Stimulated activated CD4-positive, alpha-beta T cell treated with anti-CD3 and anti-CD28 coated beads, Interleukin-1b, Interleukin-23, amount 100 ng/mL, for 48 hours (primary cell): ENCODE results near the gene TMEM131L.
"Not testable (repeated sequence)": the region's sequence is repeated elsewhere in the genome, so short reads cannot be mapped to it uniquely, and the experiment has no call there.

Experiments used
- DNase-seq: peaks from one replicate; pipeline ENCODE4 v3.0.0-alpha.2; 2020

The TMEM131L gene

DNA sequence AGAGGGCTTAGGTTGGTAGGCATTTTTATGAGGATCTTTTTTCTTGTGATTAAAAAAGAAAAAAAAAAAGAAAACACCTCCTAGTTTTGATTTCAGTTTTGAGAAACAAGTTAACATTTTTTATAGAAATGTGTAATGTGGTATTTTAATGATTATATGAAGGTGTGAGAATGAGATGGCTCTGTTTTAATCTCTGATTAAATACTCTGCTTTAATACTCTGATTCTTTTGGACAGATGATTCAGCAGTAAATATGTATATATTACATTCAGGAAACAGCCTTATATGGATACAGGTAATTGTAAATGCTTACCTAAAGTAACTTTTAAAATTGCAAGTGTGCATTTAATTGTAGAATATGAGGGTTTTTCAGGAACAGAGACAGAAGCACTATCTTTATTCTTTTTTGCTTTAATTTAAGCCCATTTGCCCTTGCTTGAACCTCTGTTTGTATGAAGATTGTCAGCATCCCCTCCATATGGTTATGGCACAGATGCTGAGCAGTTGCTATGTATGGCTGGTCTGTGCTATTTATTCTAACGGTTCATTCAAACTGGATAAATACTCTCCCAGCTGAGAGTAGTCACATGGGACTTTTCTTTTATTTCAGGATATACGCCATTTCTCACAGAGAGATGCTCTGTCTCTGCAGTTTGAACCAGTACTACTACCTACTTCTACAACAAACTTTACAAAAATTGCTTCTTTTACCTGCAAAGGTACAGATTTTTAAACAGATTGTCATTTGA lies 117.0 kb downstream of the TMEM131L start:
- DNase-seq: no peak

DNA sequence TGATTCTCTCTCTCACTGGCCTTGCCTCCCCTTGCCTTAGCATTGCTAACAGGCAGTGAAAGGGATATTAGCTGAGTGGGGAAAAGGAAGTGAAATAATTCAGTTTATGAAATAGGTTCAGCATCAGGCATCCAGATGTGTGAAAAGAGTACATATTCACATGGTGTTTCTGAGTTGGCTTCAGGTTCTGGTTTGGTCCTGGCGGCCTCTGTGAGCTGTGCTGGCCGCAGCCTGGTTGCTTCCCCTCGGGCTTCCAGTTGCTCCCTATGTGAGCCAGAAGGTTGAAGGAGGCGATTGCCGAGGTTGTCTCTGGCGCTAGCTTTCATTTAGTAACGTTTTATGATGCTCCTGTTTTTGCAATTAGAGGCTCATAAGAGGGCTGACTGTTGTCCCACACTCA lies 118.9 kb downstream of the TMEM131L start:
- DNase-seq: no peak

DNA sequence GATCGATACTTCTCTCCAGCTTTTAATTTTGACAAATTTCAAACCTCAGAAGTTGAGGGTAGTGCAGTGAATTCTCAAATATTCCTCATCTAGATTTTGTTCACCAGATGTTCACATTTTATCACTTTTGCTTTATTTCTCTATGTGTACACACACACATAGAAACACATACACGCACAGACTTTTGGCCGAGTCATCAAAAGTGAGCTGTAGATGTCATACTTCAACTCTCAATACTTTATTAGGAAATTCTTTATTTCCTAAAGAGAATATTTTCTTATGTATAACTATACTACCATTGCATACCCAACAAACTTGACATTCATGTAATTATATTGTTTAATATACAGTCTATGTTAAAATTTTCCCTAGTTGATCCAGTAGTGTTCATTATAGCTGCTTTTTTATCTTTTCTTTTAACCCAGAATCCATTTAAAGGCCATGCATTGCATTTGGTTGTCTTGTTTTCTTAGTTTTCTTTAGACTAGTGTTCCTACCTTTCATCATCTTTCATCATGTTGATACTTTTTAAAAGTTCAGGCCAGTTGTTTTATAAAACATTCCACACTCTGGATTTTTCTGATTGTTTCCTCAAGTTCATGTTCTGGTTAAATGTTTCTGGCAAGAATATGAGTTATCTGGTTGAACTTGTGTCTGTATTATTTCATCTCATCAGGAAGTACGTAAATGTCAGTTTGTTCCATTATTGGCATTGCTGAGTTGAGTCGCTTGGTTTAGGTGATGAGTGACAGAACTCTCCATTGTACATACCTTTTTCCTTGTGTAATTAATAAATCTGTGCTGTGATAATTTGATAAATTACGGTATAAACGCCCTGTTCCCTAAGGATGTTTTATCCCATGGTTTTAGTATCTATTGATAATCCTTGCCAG lies 123.8 kb downstream of the TMEM131L start:
- no peak for DNase-seq

DNA sequence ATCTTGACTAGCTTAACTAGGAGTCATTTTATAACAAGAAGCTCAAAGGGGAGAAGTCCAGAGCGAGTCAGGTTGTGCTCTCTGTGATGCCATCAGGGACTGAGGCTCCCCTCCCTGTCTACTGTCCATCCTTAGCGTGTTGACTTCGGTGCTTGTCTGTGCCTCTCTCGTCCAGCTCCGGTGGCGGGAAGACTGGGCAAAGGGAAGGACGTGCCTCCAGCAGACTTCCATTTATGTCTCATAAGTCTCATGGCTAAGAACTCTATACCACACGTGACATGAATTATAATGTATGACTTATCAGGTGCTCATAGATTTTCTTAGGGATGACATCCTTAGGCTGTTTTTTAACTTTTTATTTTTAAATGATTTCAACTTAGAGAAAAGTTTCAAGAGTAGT lies 125.3 kb downstream of the TMEM131L start:
- no peak for DNase-seq

DNA sequence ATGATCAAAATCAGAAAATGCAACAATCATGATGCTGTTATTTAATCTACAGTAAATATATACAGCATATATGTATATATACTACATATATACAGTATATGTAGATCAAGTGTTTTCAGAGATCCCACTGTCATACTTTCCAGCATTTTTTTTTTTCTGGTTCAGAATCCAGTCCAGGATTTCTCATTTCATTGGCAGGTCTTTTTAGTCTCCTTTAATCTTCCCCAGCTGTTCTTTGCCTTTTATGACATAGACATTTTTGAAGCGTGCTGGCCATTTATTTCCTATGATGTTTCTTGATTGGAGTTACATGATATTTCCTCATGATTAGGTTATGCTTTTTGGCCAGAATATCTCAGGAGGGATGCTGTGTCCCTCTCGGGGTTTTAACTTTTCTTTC lies 125.9 kb downstream of the TMEM131L start:
- no peak for DNase-seq

DNA sequence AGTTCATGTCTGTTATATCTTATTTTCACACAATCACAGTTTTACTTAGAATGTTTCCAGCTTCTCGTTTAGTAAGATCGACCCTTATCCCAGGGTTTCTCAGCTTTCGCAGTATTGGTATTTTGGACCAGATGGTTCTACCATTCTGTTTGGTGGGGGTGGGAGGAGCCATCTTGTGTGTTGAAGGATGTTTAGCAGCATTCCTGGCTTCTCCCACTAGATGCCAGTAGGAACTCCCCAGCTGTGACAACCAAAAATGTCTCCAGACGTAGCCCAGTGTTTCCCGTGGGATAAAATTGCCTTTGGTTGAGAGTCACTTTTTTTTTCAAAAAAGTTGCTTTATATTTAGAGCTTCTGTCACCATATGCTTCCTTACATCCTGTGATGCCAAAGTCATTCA lies 127.0 kb downstream of the TMEM131L start:
- DNase-seq: no peak

DNA sequence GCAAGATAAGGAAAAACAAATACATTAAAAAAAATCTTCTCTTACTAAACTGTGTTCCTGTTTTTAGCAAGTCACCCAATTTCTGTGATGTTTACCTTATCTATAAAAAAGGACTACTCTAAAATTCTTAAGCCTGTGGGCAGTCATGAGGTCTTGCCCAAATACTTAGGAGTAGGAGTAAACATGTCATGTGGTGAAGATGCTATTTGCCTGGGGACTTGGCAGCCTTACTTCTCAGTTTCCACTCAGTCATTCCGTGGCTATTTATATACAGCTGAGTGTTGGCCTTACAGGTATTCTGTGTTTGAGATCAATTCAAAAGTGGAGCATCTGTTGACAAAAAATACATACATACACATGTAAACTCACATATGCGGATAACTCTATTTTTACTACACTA lies 128.1 kb downstream of the TMEM131L start:
- DNase-seq: no peak

DNA sequence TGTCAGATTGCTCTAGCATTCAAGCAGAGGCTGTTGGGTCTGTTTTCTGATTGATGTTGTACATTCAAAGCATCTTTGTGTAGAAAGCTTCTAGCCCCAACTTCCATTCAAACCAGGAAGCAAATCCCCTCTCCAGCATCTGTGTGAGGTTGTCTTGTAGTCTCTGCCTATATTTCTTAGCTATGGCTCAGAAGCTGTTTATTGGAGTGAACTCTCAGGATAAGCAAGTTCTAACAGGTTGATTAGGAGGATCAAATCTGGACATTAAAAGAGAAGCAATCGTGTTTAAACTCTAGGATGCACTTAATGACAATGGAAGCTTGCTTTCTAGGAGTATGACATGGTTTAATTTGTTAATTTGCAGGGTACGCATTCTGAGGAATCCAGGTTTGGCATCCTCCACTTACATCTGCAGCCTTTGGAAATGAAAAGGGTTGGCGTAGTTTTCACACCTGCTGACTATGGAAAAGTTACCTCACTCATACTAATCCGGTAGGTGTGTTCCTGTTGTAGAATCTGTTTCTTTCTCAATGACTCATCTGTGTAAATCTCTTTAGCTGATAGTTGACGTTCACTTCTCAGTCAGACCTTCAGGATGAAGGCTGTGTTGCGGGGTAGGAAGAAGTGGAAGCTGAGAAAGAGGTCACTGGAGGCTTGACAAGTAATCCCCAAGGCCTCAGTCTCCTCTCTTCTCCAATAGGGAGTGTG lies 129.9 kb downstream of the TMEM131L start:
- no peak for DNase-seq

DNA sequence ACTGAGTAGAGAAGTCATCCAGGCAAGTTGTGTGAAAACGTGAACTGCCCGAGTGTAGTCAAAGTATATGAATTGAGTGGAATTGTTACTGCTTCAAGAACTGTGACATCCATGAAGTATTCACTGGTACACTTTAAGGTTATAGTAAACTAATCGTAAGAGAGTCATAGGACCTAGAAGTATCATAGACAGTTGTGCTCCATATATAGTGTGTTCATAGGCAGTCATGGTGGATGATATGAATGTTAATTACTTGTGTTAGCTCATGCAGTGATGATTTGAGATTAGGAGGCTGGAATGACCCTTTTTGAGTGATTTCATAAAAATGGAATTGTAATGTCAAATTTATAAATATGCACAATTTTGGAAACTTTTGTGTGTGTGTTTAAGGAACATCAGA lies 136.6 kb downstream of the TMEM131L start:
- DNase-seq: no peak

DNA sequence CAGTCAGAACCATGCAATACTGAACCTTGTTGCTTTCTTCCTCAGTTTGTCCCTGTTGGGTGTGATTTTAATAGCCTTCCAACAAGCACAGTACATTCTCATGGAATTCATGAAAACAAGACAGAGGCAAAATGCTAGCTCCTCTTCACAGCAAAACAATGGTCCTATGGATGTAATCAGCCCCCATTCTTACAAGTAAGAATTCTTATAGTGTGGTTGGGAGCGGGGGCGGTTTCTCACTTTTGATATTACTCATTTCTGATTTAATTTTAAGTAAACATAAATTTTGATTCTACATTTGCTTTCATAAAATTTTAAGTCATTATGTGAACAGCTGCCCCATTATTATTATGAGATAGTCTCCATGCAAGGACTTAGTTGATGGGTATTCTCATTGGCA lies 137.1 kb downstream of the TMEM131L start:
- DNase-seq: peak; percentile 30

DNA sequence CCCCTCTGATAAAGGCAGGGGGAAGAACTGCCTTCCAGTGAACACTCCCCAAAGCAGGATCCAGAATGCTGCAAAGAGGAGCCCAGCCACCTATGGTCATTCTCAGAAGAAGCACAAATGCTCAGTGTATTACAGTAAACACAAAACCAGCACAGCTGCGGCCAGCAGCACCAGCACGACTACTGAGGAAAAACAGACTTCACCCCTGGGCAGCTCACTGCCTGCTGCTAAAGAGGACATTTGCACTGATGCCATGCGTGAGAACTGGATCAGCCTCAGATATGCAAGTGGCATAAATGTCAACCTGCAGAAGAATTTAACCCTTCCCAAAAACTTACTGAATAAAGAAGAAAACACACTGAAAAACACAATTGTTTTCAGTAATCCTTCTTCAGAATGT lies 137.7 kb downstream of the TMEM131L start:
- DNase-seq: no peak

DNA sequence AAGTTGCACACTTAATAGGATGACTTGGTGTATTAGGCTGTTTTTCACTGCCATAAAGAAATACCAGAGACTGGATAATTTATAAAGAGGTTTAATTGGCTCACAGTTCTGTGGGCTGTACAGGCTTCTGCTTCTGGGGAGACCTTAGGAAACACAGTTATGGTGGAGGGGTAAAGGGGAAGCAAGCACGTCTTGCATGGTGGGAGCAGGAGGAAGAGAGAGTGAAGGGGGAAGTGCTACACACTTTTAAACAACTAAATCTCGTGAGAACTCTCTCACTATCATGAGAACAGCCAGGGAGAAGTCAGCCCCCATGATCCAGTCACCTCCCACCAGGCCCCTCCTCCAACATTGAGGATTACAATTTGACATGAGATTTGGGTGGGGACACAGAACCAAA lies 142.9 kb downstream of the TMEM131L start:
- not testable (repeated sequence) for DNase-seq

DNA sequence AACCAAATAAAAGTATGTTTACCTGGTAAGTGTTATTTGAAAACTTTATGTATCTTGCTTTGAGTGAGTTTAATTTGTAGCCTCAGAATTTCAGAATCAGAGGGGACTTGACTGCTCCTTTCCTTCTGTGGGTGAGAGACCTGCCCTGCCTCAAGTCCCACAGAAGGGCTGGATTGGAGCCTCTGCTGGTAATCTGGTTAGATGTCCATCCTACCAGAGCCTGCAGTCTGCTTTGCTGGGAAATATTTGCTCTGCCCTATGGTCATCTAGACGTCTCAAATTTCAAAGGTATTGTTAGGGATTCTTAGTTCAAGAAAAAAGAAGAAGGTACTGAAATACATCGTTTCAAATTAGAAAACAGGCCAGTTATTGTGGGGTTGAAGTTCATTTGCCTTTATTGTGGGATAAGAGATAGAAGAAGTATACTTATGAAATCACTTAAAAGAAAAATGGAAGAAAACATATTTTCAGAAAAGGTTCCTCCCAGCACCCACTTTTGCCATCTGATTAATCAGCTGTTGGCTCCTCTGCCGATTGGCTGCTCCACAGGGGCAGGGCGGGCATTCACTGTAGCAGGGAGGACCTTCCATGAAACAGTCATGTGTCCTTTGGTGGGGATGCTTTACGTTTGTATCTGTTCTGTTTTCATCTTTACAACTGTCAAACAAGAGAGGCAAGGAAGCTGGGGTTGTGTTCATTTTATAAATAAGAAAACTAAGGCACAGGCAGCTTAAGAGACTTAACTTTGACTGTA lies 144.6 kb downstream of the TMEM131L start:
- DNase-seq: no peak

DNA sequence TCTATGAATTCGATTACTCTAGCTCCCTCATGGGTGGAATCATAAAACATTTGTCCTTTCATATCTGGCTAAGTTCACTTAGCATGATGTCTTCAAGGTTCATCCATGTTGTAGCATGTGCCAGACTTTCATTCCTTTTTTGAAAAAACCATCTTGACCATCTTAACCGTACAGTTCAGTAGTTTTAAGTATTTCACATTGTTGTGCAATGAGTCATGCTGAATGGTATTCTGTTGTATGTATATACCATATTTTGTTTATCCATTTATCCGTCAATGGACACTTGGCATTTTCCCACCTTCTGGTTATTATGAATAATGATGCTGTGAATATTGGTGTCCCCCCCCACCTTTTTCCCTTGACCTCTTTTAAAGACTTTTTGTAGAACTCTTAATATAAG lies 145.5 kb downstream of the TMEM131L start:
- no peak for DNase-seq

DNA sequence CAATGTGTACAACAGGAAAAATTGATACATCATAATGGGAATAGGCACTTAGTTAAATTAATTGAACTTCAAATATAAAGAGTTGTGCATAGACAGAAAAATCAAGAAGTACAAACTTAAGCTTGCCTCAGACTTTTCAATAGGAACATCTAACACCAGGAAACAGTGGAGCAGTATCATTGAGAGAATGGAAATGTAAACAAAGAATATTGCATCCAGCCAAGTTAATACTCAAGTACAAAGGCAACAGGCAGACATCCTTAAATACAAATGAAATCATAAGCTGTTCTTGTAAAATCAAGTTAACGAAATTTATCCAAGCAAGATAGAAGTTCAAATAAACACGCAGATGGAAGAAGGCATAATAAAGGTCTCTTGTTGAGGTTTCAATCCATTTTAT lies 146.7 kb downstream of the TMEM131L start:
- no peak for DNase-seq

DNA sequence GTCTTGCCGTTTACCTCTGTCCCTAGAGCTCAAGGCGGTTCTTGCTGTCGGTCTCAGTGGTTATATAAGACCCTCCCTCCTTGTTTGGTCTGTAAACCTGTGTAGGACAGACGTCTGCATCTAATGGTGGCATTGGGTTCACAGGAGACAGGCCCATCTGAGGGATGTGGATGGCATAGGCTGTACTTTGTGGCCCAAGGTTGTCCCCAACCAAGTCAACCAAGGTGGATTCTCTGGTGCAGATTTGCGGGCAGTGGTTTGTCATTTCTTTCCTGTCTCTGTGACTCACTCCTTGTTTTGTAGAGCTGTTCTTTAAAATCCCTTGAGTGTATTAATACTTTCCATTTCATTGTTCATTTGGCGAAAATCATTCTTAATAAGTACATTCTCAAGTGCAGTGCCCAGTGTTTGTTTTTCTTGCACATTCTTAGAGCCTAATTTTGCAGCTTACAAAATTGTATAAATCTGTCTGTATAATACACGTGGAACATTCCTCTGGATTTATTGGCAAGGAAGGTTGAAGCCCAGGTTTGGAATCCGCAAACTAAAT lies 149.9 kb downstream of the TMEM131L start:
- peak; percentile 75 for DNase-seq

DNA sequence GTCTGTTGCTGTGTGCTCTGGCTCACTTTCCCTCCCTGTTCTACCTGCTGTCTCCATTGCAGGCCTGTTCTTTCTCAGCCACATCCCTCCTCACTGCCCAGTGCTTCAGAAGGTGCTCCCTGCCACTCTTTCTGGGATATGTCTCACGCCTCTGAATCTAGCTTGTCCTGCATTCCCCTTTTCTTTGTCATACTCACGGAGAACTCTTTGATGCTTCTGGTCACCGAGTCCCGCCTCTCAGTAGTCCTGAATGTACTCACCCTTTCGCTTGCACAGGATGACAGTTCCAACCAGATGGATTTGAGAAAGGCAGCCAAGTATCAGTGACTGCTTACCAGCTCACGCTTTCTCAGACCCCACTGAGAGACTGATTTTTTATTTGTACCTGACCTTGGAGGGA lies 152.7 kb downstream of the TMEM131L start:
- DNase-seq: no peak

DNA sequence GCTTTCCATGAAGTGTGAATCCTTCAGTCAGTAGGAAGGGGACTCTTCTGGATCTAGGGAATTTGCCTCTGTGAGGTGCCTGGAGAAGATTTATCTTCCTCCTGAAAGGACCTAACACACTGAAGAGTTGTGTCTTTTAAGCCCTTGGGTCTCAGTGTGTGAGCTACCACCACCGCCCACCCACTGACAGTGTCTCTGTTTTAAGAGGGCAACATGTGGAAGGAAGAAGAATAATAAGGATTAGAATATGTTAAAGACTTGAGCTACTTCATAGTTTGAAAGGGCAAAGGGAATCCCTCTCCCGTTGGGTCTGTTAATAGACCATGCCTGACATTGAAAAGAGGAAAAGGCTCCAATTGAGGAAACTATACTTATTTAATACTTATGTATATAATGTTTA lies 153.7 kb downstream of the TMEM131L start:
- DNase-seq: no peak

DNA sequence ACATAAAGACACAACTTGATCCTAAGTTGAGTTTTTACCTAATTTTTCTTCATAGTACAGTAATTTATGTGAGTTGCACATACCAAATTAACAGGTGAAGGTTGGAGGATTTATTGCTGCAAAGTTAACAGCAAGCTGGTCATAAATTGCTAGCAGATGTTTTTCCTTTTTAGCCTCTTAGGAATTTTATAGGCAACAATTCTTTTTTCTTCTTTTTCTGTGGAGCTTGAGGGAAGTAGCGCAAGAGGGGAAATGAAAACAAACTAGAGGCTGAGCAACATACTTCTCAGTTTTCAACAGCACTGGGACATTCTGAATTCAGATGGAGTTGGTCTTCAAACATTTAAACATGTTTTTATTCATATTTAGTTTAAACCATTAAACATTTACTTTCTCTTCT lies 154.2 kb downstream of the TMEM131L start:
- DNase-seq: no peak

DNA sequence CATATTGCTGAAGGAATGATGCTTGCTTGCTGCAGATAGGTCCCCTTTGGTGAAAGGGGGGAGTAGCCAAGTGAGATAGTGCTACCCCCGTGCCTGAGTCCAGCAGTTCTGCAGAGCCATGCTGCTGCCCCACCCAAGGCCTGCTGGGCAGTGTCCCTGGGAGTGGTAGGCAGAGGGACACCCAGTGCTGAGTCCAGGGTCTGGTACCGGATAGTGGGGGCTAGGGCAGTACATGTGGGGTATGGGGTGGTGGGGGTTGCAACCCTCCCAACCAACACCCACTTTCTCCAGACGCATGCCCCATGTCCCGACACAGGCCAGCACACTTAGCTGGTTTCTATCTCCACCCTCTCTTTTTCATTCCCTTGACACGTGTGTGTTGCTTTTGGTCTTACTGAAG lies 155.9 kb downstream of the TMEM131L start:
- no peak for DNase-seq

DNA sequence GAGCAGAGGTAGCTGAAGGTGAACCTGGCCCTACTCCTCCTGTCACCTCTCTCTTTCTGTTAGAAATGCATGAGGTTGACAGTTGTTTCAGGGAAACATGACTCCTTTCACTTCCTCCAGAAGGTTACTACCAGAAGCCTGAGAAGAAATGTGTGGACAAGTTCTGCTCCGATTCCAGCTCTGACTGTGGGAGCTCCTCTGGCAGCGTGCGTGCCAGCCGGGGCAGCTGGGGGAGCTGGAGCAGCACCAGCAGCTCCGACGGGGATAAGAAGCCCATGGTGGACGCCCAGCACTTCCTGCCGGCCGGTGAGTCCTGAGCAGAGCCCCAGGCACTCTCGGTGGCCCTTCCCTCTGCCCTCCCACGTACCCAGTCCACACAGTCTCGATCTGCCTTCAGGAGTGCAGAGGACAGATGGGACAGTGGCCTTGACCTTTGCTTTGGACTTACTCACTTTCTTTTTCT lies 156.6 kb downstream of the TMEM131L start:
- no peak for DNase-seq

DNA sequence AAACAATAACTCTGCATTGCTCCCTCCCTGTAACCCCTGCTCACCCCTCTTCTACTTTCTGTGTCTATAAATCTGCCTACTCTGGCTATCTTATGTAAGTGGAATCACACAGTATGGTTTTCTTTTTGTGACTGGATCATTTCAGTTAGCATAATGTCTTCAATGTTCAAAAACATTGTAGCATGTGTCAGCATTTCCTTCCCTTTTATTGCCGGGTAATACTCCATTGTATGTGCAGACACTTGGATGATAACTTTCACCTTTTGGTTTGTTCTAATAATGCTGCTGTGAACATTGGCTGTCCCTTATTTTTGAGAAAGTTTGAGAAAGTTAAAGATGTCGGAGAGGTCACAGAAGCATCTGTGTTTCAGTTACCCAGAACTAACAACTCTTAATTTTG lies 157.3 kb downstream of the TMEM131L start:
- DNase-seq: no peak
